Measurements from ENCODE around the gene GLOD4.

GRCh38 chr17:784143-784542 lies 2.1 kb upstream of the GLOD4 start:
- TF ChIP-seq CTCF (IDR thresholded peaks at IDR 0.05; ENCODE audit: poor library complexity): no peak
- no peak for TF ChIP-seq EZH2 (IDR thresholded peaks at IDR 0.05; ENCODE audit: borderline replicate concordance)
- TF ChIP-seq EZH2phosphoT487 (IDR thresholded peaks at IDR 0.05; ENCODE audit: low read depth, severe bottlenecking, unreplicated experiment): no peak
